ENCODE measurements around the gene ABCC4.

GRCh38 chr13:95319551-95320274 lies 18.5 kb upstream of the ABCC4 start:
- TF ChIP-seq POLR2AphosphoS5 (IDR thresholded peaks at IDR 0.05; ENCODE audit: borderline replicate concordance, low read depth, low read length) = no peak
- TF ChIP-seq EZH2 (IDR thresholded peaks at IDR 0.05) = no peak
- no peak for TF ChIP-seq FOXP2 (optimal IDR thresholded peaks at IDR 0.05; ENCODE audit: control extremely low read depth, extremely low read length, insufficient read depth)

Data from SK-N-MC (cell line).